MM.1S (cell line): Measurements from ENCODE around the gene PSAPL1.

Source experiments
- EZH2 ChIP-seq: fragments of 300-600 bp; sonication (generic); optimal IDR thresholded peaks from 2 replicates; pipeline ENCODE3; 2017; ENCODE audit warnings: low read depth, mild to moderate bottlenecking, antibody characterized with exemption, low read length, mixed read lengths
- EZH2phosphoT487 ChIP-seq: fragments of 300-600 bp; sonication (generic); IDR thresholded peaks from 2 replicates; pipeline ENCODE4 v1.6.1; 2018; ENCODE audit warnings: antibody characterized with exemption, low read length
- TF ChIP-seq, protein P1 (sequence below): fragments of 300-600 bp; sonication (generic); IDR thresholded peaks from 2 replicates; pipeline ENCODE4 v1.5.1; 2016; ENCODE audit warnings: antibody characterized with exemption, low read length, mixed read lengths

DNA sequence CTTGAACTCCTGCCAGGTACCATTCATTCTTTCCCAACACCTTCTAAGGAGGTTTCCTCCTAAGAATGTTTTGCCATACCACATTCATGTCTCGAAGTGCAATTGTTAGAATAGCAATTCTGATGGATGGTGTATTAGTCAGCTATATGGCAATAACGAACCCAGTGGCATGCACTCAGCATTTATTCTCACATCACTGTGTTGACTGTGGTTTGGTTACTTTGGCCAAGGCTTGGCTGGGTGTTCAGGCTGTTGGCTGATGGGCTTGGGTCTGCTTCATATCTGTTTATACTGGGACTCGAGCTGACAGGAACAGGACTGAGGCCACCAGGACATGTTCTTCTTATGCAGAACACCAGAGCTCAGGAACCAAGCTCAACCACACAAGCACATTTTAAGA, 31.7 kb downstream of the PSAPL1 start:
- TF ChIP-seq, protein P1, sequence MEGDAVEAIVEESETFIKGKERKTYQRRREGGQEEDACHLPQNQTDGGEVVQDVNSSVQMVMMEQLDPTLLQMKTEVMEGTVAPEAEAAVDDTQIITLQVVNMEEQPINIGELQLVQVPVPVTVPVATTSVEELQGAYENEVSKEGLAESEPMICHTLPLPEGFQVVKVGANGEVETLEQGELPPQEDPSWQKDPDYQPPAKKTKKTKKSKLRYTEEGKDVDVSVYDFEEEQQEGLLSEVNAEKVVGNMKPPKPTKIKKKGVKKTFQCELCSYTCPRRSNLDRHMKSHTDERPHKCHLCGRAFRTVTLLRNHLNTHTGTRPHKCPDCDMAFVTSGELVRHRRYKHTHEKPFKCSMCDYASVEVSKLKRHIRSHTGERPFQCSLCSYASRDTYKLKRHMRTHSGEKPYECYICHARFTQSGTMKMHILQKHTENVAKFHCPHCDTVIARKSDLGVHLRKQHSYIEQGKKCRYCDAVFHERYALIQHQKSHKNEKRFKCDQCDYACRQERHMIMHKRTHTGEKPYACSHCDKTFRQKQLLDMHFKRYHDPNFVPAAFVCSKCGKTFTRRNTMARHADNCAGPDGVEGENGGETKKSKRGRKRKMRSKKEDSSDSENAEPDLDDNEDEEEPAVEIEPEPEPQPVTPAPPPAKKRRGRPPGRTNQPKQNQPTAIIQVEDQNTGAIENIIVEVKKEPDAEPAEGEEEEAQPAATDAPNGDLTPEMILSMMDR, result no peak
- TF ChIP-seq EZH2phosphoT487, result no peak
- TF ChIP-seq EZH2, result no peak
